HEK293 (cell line): Measurements from ENCODE around the gene CFAP157.
A peak's percentile ranks its signal among the peaks of the same experiment; 100 is the strongest.

Experiments used
- CTCF ChIA-PET: fragments of 350-600 bp; formaldehyde crosslinking; extraction: SDS; loops from one replicate; lab custom pipeline; 2021; ENCODE audit warnings: antibody characterized with exemption; lab: Yijun Ruan, JAX
- POLR2A ChIA-PET: fragments of 300-600 bp; formaldehyde crosslinking; extraction: SDS; loops from one replicate; lab custom pipeline; 2020; ENCODE audit warnings: antibody characterized with exemption, inconsistent platforms; lab: Yijun Ruan, JAX
- H3K27ac ChIP-seq: fragments of 200-500 bp; sonication (Bioruptor generic); 2 replicates; pipeline ENCODE4 v1.5.1; 2014; ENCODE audit warnings: low read depth, low read length, control low read depth, inconsistent platforms; ENCODE audit errors: extremely low read depth
- H3K36me3 ChIP-seq, 2 experiments: fragments of 200-500 bp in 1 of 2; sonication (Bioruptor generic) in 1 of 2; 1 replicate in 1 of 2; 2 replicates in 1 of 2; pipeline ENCODE4 v1.5.1; 2014 to 2017; ENCODE audit warnings: inconsistent platforms in 2 of 2, low read length in 2 of 2; ENCODE audit not compliant: control insufficient read depth in 2 of 2, insufficient read depth in 1 of 2
- H3K4me1 ChIP-seq: fragments of 200-500 bp; sonication (Bioruptor generic); 2 replicates; pipeline ENCODE4 v1.5.1; 2014; ENCODE audit warnings: mild to moderate bottlenecking, low read length, inconsistent platforms; ENCODE audit not compliant: control insufficient read depth, insufficient read depth
- H3K4me3 ChIP-seq: 2 replicates; pipeline ENCODE4 v1.5.1; 2011; ENCODE audit warnings: low read depth, mild to moderate bottlenecking, control low read depth, low read length, moderate library complexity
- H3K9me3 ChIP-seq: fragments of 200-500 bp; sonication (Bioruptor generic); 2 replicates; pipeline ENCODE4 v1.5.1; 2014; ENCODE audit warnings: low read depth, low read length, inconsistent platforms; ENCODE audit not compliant: control insufficient read depth, insufficient read depth
- BCL11A ChIP-seq: fragments of 450-650 bp; formaldehyde crosslinking; IDR thresholded peaks from 2 replicates; pipeline ENCODE4 v1.5.1; 2016; ENCODE audit warnings: low read depth, missing biosample characterization, missing genetic modification characterization
- BCL11B ChIP-seq: fragments of 450-650 bp; formaldehyde crosslinking; IDR thresholded peaks from 2 replicates; pipeline ENCODE4 v1.5.1; 2016; ENCODE audit warnings: low read depth, missing biosample characterization, missing genetic modification characterization
- GFI1B ChIP-seq: fragments of 450-650 bp; formaldehyde crosslinking; IDR thresholded peaks from 2 replicates; pipeline ENCODE4 v1.5.1; 2016; ENCODE audit warnings: missing biosample characterization, missing genetic modification characterization
- GLI4 ChIP-seq: fragments of 450-650 bp; formaldehyde crosslinking; IDR thresholded peaks from 2 replicates; pipeline ENCODE4 v1.5.1; 2016; ENCODE audit warnings: missing biosample characterization, missing genetic modification characterization
- GLIS1 ChIP-seq: fragments of 450-650 bp; formaldehyde crosslinking; IDR thresholded peaks from 2 replicates; pipeline ENCODE4 v1.5.1; 2016; ENCODE audit warnings: missing biosample characterization, missing genetic modification characterization
- IKZF3 ChIP-seq: fragments of 450-650 bp; IDR thresholded peaks from 2 replicates; pipeline ENCODE4 v1.5.0; 2018; ENCODE audit warnings: missing biosample characterization, mild to moderate bottlenecking, missing genetic modification characterization, moderate library complexity
- MYNN ChIP-seq: fragments of 450-650 bp; formaldehyde crosslinking; IDR thresholded peaks from 2 replicates; pipeline ENCODE4 v1.5.1; 2016; ENCODE audit warnings: missing biosample characterization, missing genetic modification characterization, borderline replicate concordance
- PRDM1 ChIP-seq: fragments of 450-650 bp; formaldehyde crosslinking; IDR thresholded peaks from 2 replicates; pipeline ENCODE4; 2016; ENCODE audit warnings: missing biosample characterization, missing genetic modification characterization
- PRDM10 ChIP-seq: fragments of 450-650 bp; formaldehyde crosslinking; IDR thresholded peaks from 2 replicates; pipeline ENCODE4 v1.5.1; 2016; ENCODE audit warnings: missing biosample characterization, missing genetic modification characterization
- ZBTB48 ChIP-seq: fragments of 450-650 bp; formaldehyde crosslinking; IDR thresholded peaks from 2 replicates; pipeline ENCODE4 v1.5.1; 2016; ENCODE audit warnings: missing biosample characterization, missing genetic modification characterization
- ZFP41 ChIP-seq: fragments of 450-650 bp; formaldehyde crosslinking; IDR thresholded peaks from 2 replicates; pipeline ENCODE4 v1.5.1; 2016; ENCODE audit warnings: missing biosample characterization, missing genetic modification characterization, borderline replicate concordance
- ZNF10 ChIP-seq: fragments of 450-650 bp; formaldehyde crosslinking; IDR thresholded peaks from 2 replicates; pipeline ENCODE4 v1.5.1; 2017; ENCODE audit warnings: missing biosample characterization, missing genetic modification characterization
- ZNF221 ChIP-seq: fragments of 450-650 bp; formaldehyde crosslinking; IDR thresholded peaks from 2 replicates; pipeline ENCODE4 v1.5.1; 2017; ENCODE audit warnings: missing biosample characterization, missing genetic modification characterization, borderline replicate concordance
- ZNF266 ChIP-seq: fragments of 450-650 bp; formaldehyde crosslinking; IDR thresholded peaks from 2 replicates; pipeline ENCODE4 v1.5.1; 2016; ENCODE audit warnings: missing biosample characterization, missing genetic modification characterization, low read depth
- ZNF391 ChIP-seq: fragments of 450-650 bp; formaldehyde crosslinking; IDR thresholded peaks from 2 replicates; pipeline ENCODE4 v1.5.1; 2016; ENCODE audit warnings: low read depth, missing biosample characterization, missing genetic modification characterization, borderline replicate concordance
- ZNF529 ChIP-seq: fragments of 450-650 bp; formaldehyde crosslinking; IDR thresholded peaks from 2 replicates; pipeline ENCODE4 v1.5.1; 2017; ENCODE audit warnings: missing genetic modification characterization, missing biosample characterization; ENCODE audit not compliant: insufficient replicate concordance
- ZNF558 ChIP-seq: fragments of 450-650 bp; formaldehyde crosslinking; IDR thresholded peaks from 2 replicates; pipeline ENCODE4 v1.5.1; 2016; ENCODE audit warnings: missing biosample characterization, missing genetic modification characterization
- ZNF658 ChIP-seq: fragments of 450-650 bp; formaldehyde crosslinking; IDR thresholded peaks from 2 replicates; pipeline ENCODE4; 2016; ENCODE audit warnings: missing biosample characterization, missing genetic modification characterization
- ZNF747 ChIP-seq: fragments of 450-650 bp; formaldehyde crosslinking; IDR thresholded peaks from 2 replicates; pipeline ENCODE4 v1.5.1; 2016; ENCODE audit warnings: missing biosample characterization, missing genetic modification characterization
- ZNF76 ChIP-seq: fragments of 450-650 bp; formaldehyde crosslinking; IDR thresholded peaks from 2 replicates; pipeline ENCODE4; 2016; ENCODE audit warnings: low read depth, missing biosample characterization, missing genetic modification characterization, borderline replicate concordance
- ZNF785 ChIP-seq: fragments of 450-650 bp; formaldehyde crosslinking; IDR thresholded peaks from 2 replicates; pipeline ENCODE4 v1.5.1; 2016; ENCODE audit warnings: missing biosample characterization, missing genetic modification characterization
- ZXDB ChIP-seq: fragments of 450-650 bp; formaldehyde crosslinking; IDR thresholded peaks from 2 replicates; pipeline ENCODE4 v1.5.1; 2016; ENCODE audit warnings: missing biosample characterization, missing genetic modification characterization
- TF ChIP-seq, protein P1 (sequence below): fragments of 450-650 bp; formaldehyde crosslinking; IDR thresholded peaks from 2 replicates; pipeline ENCODE4 v1.5.1; 2016; ENCODE audit warnings: missing biosample characterization, missing genetic modification characterization, borderline replicate concordance

Gene CFAP157

GRCh38 chr9:127723444-127723843 lies 16.7 kb downstream of the CFAP157 start (continued):
- TF ChIP-seq PRDM10 (tag by site-specific recombination) = peak; percentile 56; the same call in 1 of the 2 replicates
- TF ChIP-seq, all 188 proteins: peak for 1

DNA sequence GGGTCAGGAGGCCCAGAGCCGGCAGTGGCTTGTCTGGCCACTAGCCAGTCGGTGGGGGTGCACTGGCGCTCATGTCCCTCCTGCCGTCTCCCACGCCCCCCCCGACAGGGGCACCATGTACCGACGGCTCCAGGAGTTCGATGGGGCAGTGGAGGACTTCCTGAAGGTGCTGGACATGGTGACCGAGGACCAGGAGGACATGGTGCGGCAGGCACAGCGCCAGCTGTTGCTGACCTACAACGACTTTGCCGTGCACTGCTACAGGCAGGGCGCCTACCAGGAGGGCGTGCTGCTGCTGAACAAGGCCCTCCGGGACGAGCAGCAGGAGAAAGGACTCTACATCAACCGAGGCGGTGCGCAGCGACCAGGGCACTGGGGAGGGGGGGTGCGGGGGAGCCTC lies 17.2 kb downstream of the CFAP157 start:
- H3K9me3 ChIP-seq = no peaks in the 10 kb centered on the region
- TF ChIP-seq IKZF3 (tag by site-specific recombination) (no peak), ZNF10 (tag by site-specific recombination) (0 out of 2 replicates have a peak, but pooled peaks have one; percentile 11)
- no peak overlapping the region for H3K27ac ChIP-seq
- no peak overlapping the region for H3K4me3 ChIP-seq
- CTCF ChIA-PET = no interaction called here
- H3K36me3 ChIP-seq = no peaks in the 10 kb centered on the region
- no peaks in the 10 kb centered on the region for H3K4me1 ChIP-seq
- POLR2A ChIA-PET = no interaction called here

GRCh38 chr9:127726871-127727270 lies 20.1 kb downstream of the CFAP157 start:
- CTCF ChIA-PET = interaction anchor here (1.3 kb wide), 1 partner anchor 137 kb away, joined by 3 read pairs; no protein-coding TSS in a partner anchor
- no peaks in the 10 kb centered on the region for H3K9me3 ChIP-seq
- POLR2A ChIA-PET = no interaction called here

GRCh38 chr9:127728808-127729207 lies 22.0 kb downstream of the CFAP157 start:
- H3K27ac ChIP-seq = no peak overlapping the region
- H3K4me3 ChIP-seq = no peak overlapping the region
- TF ChIP-seq ZNF558 = no peak
- no peak for TF ChIP-seq ZBTB48 (tag by site-specific recombination)
- TF ChIP-seq, protein P1, sequence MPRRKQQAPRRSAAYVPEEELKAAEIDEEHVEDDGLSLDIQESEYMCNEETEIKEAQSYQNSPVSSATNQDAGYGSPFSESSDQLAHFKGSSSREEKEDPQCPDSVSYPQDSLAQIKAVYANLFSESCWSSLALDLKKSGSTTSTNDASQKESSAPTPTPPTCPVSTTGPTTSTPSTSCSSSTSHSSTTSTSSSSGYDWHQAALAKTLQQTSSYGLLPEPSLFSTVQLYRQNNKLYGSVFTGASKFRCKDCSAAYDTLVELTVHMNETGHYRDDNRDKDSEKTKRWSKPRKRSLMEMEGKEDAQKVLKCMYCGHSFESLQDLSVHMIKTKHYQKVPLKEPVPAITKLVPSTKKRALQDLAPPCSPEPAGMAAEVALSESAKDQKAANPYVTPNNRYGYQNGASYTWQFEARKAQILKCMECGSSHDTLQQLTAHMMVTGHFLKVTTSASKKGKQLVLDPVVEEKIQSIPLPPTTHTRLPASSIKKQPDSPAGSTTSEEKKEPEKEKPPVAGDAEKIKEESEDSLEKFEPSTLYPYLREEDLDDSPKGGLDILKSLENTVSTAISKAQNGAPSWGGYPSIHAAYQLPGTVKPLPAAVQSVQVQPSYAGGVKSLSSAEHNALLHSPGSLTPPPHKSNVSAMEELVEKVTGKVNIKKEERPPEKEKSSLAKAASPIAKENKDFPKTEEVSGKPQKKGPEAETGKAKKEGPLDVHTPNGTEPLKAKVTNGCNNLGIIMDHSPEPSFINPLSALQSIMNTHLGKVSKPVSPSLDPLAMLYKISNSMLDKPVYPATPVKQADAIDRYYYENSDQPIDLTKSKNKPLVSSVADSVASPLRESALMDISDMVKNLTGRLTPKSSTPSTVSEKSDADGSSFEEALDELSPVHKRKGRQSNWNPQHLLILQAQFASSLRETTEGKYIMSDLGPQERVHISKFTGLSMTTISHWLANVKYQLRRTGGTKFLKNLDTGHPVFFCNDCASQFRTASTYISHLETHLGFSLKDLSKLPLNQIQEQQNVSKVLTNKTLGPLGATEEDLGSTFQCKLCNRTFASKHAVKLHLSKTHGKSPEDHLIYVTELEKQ (tag by site-specific recombination) = no peak
- no peak for TF ChIP-seq GFI1B (tag by site-specific recombination)
- TF ChIP-seq ZXDB (tag by site-specific recombination) = no peak
- no peak for TF ChIP-seq ZNF266 (tag by site-specific recombination)
- no peak for TF ChIP-seq GLI4
- no peak for TF ChIP-seq MYNN (tag by site-specific recombination)
- peaks cover 0 to 6% of the 10 kb centered on the region in 2 experiments; a peak in 1 of 3 replicates for H3K36me3 ChIP-seq
- ChIA-PET CTCF (interaction anchor here (0.7 to 2.2 kb wide), 5 partner anchors 42 to 225 kb away, joined by 3 to 9 read pairs (median 3); no protein-coding TSS in a partner anchor), POLR2A (no interaction called here)
- no peaks in the 10 kb centered on the region for H3K4me1 ChIP-seq
- no peaks in the 10 kb centered on the region for H3K9me3 ChIP-seq

More at GRCh38 chr9:127726871-127727270, 20.1 kb downstream of the CFAP157 start:
- Histone ChIP-seq H3K4me3 (no peak overlapping the region), H3K27ac (no peak overlapping the region), H3K4me1 (no peaks in the 10 kb centered on the region), H3K36me3 (peaks cover 0 to 3% of the 10 kb centered on the region in 2 experiments; a peak in 1 of 3 replicates)
- TF ChIP-seq ZNF747 (tag by site-specific recombination) = no peak
- no peak for TF ChIP-seq BCL11A (tag by site-specific recombination)
- TF ChIP-seq ZNF529 (tag by site-specific recombination) = no peak
- TF ChIP-seq PRDM1 (tag by site-specific recombination) = no peak
- no peak for TF ChIP-seq ZFP41
- TF ChIP-seq ZNF785 (tag by site-specific recombination) = no peak
- no peak for TF ChIP-seq ZNF658 (tag by site-specific recombination)
- no peak for TF ChIP-seq GLIS1
- no peak for TF ChIP-seq ZNF76 (tag by site-specific recombination)
- no peak for TF ChIP-seq ZNF391 (tag by site-specific recombination)
- TF ChIP-seq ZNF221 (tag by site-specific recombination) = no peak
- no peak for TF ChIP-seq BCL11B (tag by site-specific recombination)
